RPMI8226 (cell line): ENCODE results near the gene RBCK1.
"Not testable (repeated sequence)": the region's sequence is repeated elsewhere in the genome, so short reads cannot be mapped to it uniquely, and the experiment has no call there.

Source experiments
- DNase-seq: peaks from one replicate; pipeline ENCODE4 v3.0.0-alpha.2; 2015

RBCK1 gene

GRCh38 chr20:440148-440547 is 32.0 kb downstream of the RBCK1 start:
- no peak for DNase-seq

GRCh38 chr20:440636-441035 is 32.5 kb downstream of the RBCK1 start:
- DNase-seq = no peak

GRCh38 chr20:443223-443775 is 35.2 kb downstream of the RBCK1 start:
- no peak for DNase-seq

- no peak for DNase-seq
Measured at GRCh38 chr20:444117-444516, 36.0 kb downstream of the RBCK1 start.

GRCh38 chr20:444862-445426 is 36.8 kb downstream of the RBCK1 start:
- no peak for DNase-seq

GRCh38 chr20:445514-446336 is 37.6 kb downstream of the RBCK1 start:
- peak; percentile 38 for DNase-seq

- not testable (repeated sequence) for DNase-seq
Measured at GRCh38 chr20:452021-452420, 43.9 kb downstream of the RBCK1 start.

- DNase-seq = no peak
Measured at GRCh38 chr20:454951-455350, 46.9 kb downstream of the RBCK1 start.

- DNase-seq = no peak
Measured at GRCh38 chr20:458776-459175, 50.7 kb downstream of the RBCK1 start.

GRCh38 chr20:460180-460579 is 52.1 kb downstream of the RBCK1 start:
- no peak for DNase-seq

GRCh38 chr20:460707-461106 is 52.6 kb downstream of the RBCK1 start:
- peak; percentile 8 for DNase-seq

- peak; percentile 58 for DNase-seq
Measured at GRCh38 chr20:461254-462198, 53.4 kb downstream of the RBCK1 start.

- DNase-seq = peak; percentile 95
Measured at GRCh38 chr20:462199-462991, 54.3 kb downstream of the RBCK1 start, which contains the start of gene TBC1D20. Gene TBC1D20, minus strand, starts transcription at chr20:462533. Its CDS starts 128 bp downstream, at chr20:462405.

GRCh38 chr20:467755-468154 is 59.7 kb downstream of the RBCK1 start:
- no peak for DNase-seq

- no peak for DNase-seq
Measured at GRCh38 chr20:469746-470490, 61.8 kb downstream of the RBCK1 start.

- no peak for DNase-seq
Measured at GRCh38 chr20:472137-472846, 64.2 kb downstream of the RBCK1 start.

- no peak for DNase-seq
Measured at GRCh38 chr20:472889-473292, 64.8 kb downstream of the RBCK1 start.

GRCh38 chr20:474581-474980 is 66.5 kb downstream of the RBCK1 start:
- no peak for DNase-seq

GRCh38 chr20:475463-476357 is 67.6 kb downstream of the RBCK1 start:
- DNase-seq = no peak
